ENCODE data around the gene NACC1. TPM values are rescaled to one million over a fixed set of nuclear protein-coding genes. Genes with fewer than 3 reads are reported as not detected.
"Not testable (repeated sequence)": the region's sequence is repeated elsewhere in the genome, so short reads cannot be mapped to it uniquely, and the experiment has no call there.

Gene NACC1
- total RNA-seq, 4 donors from 2014 or later: 13.4 to 47.6 (median 35.3) TPM

DNA sequence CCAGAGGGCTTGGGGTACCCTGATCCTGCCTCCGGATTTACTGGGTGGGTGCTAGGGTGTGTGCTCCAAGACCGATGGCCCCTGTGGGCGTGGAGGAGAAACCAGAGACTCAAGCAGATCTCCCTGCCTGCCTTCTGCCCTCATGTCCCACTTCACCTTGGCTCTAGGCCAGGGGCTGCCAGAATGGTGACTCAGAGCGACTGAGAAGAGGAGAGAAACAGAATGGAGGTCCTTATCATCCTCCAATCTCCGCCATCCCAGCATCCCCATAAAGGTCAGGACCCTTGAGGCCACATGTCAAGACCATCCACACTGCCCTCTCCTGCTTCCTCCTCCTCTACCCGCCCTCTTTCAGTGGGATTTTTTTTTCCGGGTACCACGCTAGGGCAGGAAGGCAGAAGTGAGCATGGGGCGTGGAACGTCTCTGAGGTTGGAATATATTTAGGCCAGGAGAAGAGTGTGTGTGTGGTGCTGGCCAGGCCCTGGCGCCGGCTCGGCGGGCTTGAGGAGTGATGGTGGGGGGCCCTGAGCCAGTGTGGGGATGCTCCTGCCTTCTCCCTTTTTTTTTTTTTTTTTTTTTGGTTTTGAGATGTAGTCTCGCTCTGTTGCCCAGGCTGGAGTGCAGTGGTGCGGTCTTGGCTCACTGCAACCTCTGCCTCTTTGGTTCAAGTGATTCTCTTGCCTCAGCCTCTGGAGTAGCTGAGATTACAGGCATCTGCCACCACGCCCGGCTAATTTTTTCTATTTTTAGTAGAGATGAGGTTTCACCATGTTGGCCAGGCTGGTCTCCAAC is 54.5 kb downstream of the NACC1 start:
- no peak overlapping the region for H3K4me3 ChIP-seq

DNA sequence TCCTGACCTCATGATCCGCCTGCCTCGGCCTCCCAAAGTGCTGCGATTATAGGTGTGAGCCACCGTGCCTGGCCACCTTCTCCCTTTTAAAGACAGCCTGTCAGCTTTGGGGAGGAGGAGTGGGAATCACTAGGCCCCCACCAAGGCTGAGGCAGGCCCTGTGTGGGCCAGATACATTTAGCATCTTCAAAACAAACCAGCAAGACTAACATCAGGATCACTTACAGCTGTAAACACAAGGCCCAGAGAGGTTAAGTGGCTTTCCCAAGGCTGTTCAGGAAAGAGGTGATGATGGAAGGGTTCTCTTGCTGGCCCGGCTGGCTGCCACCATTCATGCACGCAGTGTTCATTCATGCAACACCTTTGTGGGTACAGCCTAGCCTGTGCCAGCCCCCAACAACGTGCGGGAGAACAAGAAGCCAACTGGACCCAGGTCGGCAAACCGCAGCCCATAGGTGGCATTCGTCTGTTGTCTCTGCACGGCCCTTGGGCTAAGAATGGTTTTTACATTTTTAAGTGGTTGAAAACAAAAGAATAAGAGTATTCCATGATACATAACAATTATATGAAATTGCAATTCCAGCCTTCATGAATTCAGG is 55.2 kb downstream of the NACC1 start:
- no peak for TF ChIP-seq EP300 (IDR thresholded peaks at IDR 0.05)
- TF ChIP-seq POLR2A (IDR thresholded peaks at IDR 0.05): no peak
- no peak for TF ChIP-seq POLR2AphosphoS5 (IDR thresholded peaks at IDR 0.05)
- DNase-seq (ENCODE audit: low spot score in 2 of 2): no peak
- peaks cover 48% of the 10 kb centered on the region for H3K4me1 ChIP-seq
- H3K27ac ChIP-seq: peak overlapping the region; percentile 90
- WGBS: 83% methylated on average over 9 of the region's 12 CpGs
- no peaks in the 10 kb centered on the region for H3K36me3 ChIP-seq
- H3K4me3 ChIP-seq: no peak overlapping the region
- H3K27me3 ChIP-seq: no peaks in the 10 kb centered on the region
- H3K9me3 ChIP-seq: no peaks in the 10 kb centered on the region

More for the DNA sequence above, 54.5 kb downstream of the NACC1 start:
- H3K9me3 ChIP-seq: no peaks in the 10 kb centered on the region
- H3K36me3 ChIP-seq: no peaks in the 10 kb centered on the region
- DNase-seq (ENCODE audit: low spot score in 2 of 2): peak; percentile 87 to 92
- H3K4me1 ChIP-seq: peaks cover 55% of the 10 kb centered on the region
- TF ChIP-seq POLR2A (IDR thresholded peaks at IDR 0.05): no peak
- TF ChIP-seq EP300 (IDR thresholded peaks at IDR 0.05): no peak
- no peak for TF ChIP-seq CTCF (IDR thresholded peaks at IDR 0.05)
- TF ChIP-seq POLR2AphosphoS5 (IDR thresholded peaks at IDR 0.05): no peak
- 42% methylated on average over 15 of the region's 18 CpGs for WGBS
- peak overlapping the region; percentile 90 for H3K27ac ChIP-seq
- no peaks in the 10 kb centered on the region for H3K27me3 ChIP-seq

GRCh38 chr19:13176345-13176744 is 58.3 kb downstream of the NACC1 start:
- H3K27me3 ChIP-seq: no peaks in the 10 kb centered on the region
- no peak for DNase-seq (ENCODE audit: low spot score in 2 of 2)
- peaks cover 23% of the 10 kb centered on the region for H3K4me1 ChIP-seq
- H3K4me3 ChIP-seq: no peak overlapping the region
- TF ChIP-seq POLR2A (IDR thresholded peaks at IDR 0.05): no peak
- TF ChIP-seq EP300 (IDR thresholded peaks at IDR 0.05): no peak
- no peak for TF ChIP-seq CTCF (IDR thresholded peaks at IDR 0.05)
- no peak for TF ChIP-seq POLR2AphosphoS5 (IDR thresholded peaks at IDR 0.05)
- H3K36me3 ChIP-seq: no peaks in the 10 kb centered on the region
- no peak overlapping the region for H3K27ac ChIP-seq
- 84% methylated on average over 8 of the region's 8 CpGs for WGBS
- no peaks in the 10 kb centered on the region for H3K9me3 ChIP-seq

DNA sequence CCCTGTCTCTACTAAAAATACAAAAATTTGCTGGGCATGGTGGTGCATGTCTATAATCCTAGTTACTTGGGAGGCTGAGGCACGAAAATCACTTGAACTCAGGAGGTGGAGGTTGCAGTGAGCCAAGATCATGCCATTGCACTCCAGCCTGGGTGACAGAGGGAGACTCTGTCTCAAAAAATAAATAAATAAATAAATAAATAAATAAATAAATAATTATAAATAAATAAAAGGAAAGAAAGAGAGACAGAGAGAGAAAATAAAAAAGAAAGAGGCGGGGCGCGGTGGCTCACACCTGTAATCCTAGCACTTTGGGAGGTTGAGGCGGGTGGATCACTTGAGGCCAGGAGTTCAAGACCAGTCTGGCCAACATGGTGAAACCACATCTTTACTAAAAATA is 59.5 kb downstream of the NACC1 start:
- not testable (repeated sequence) for H3K9me3 ChIP-seq; H3K27me3 ChIP-seq; H3K4me3 ChIP-seq; H3K27ac ChIP-seq; DNase-seq (ENCODE audit: low spot score in 2 of 2); H3K36me3 ChIP-seq
- 93% methylated on average over 5 of the region's 5 CpGs for WGBS
- peaks cover 21% of the 10 kb centered on the region for H3K4me1 ChIP-seq

DNA sequence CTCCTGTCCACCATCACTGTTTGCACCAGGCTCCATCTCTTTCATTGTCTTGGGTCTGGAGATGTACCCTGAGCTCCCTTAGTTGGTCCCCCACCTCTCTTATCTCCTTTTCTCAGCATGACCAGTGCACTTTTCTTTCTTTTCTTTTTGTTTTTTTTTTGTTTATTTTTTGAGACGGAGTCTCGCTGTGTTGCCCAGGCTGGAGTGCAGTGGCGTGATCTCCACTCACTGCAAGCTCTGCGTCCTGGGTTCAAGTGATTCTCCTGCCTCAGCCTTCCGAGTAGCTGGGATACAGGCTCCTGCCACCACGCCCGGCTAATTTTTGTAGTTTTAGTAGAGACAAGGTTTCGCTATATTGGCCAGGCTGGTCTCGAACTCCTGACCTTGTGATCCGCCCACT is 60.2 kb downstream of the NACC1 start:
- not testable (repeated sequence) for DNase-seq (ENCODE audit: low spot score in 2 of 2); H3K27me3 ChIP-seq; H3K4me3 ChIP-seq; H3K36me3 ChIP-seq; H3K27ac ChIP-seq; H3K9me3 ChIP-seq
- peaks cover 14% of the 10 kb centered on the region for H3K4me1 ChIP-seq
- WGBS: 93% methylated on average over 10 of the region's 10 CpGs

GRCh38 chr19:13181747-13182388 is 63.8 kb downstream of the NACC1 start:
- Histone ChIP-seq H3K9me3 (no peaks in the 10 kb centered on the region), H3K27ac (peak overlapping the region; percentile 29), H3K36me3 (no peaks in the 10 kb centered on the region), H3K27me3 (no peaks in the 10 kb centered on the region), H3K4me1 (peaks cover 12% of the 10 kb centered on the region), H3K4me3 (no peak overlapping the region)
- 17% methylated on average over 9 of the region's 16 CpGs for WGBS
- no peak for DNase-seq (ENCODE audit: low spot score in 2 of 2)
- TF ChIP-seq EP300 (IDR thresholded peaks at IDR 0.05) (no peak), POLR2A (IDR thresholded peaks at IDR 0.05) (no peak), POLR2AphosphoS5 (IDR thresholded peaks at IDR 0.05) (no peak), CTCF (IDR thresholded peaks at IDR 0.05) (no peak)

GRCh38 chr19:13184926-13185325 is 66.9 kb downstream of the NACC1 start:
- H3K27ac ChIP-seq; H3K36me3 ChIP-seq; H3K9me3 ChIP-seq; H3K27me3 ChIP-seq; H3K4me3 ChIP-seq; DNase-seq (ENCODE audit: low spot score in 2 of 2): not testable (repeated sequence)
- peaks cover 12% of the 10 kb centered on the region for H3K4me1 ChIP-seq
- WGBS: 85% methylated on average over 23 of the region's 23 CpGs

- 82% methylated on average over 22 of the region's 22 CpGs for WGBS
- not testable (repeated sequence) for H3K27ac ChIP-seq; H3K9me3 ChIP-seq; H3K36me3 ChIP-seq; H3K4me3 ChIP-seq; H3K27me3 ChIP-seq; DNase-seq (ENCODE audit: low spot score in 2 of 2)
- H3K4me1 ChIP-seq: peaks cover 12% of the 10 kb centered on the region
Observed at GRCh38 chr19:13185763-13186657, 67.9 kb downstream of the NACC1 start.

GRCh38 chr19:13186688-13187087 is 68.6 kb downstream of the NACC1 start:
- not testable (repeated sequence) for H3K27ac ChIP-seq; H3K36me3 ChIP-seq; H3K27me3 ChIP-seq; H3K4me3 ChIP-seq; H3K9me3 ChIP-seq; DNase-seq (ENCODE audit: low spot score in 2 of 2)
- H3K4me1 ChIP-seq: peaks cover 12% of the 10 kb centered on the region
- 93% methylated on average over 9 of the region's 38 CpGs for WGBS
